Adrenal gland (tissue), 5 donors: ENCODE measurements around the gene MCUR1.

Experiments
- CTCF ChIP-seq, 6 experiments: fragments of 450-650 bp in 4 of 6; fragments of 200-600 bp in 2 of 6; sonication (generic) in 1 of 6; IDR thresholded peaks; 1 replicate in 5 of 6; 2 replicates in 1 of 6; pipeline versions ENCODE4 v1.5.1 to v1.8.0; 2016 to 2021; ENCODE audit warnings: antibody characterized with exemption in 6 of 6, mild to moderate bottlenecking in 2 of 6, moderate library complexity in 1 of 6
- POLR2A ChIP-seq, 2 donors: fragments of 450-650 bp; IDR thresholded peaks; one replicate each; pipeline ENCODE4 v1.6.1; 2017; ENCODE audit warnings: antibody characterized with exemption in 2 of 2, mild to moderate bottlenecking in 2 of 2, moderate library complexity in 1 of 2
- donor health status: DM: no; HTN: no; CAD: no.

GRCh38 chr6:13759025-13759424 is 55.3 kb downstream of the MCUR1 start:
- TF ChIP-seq CTCF (IDR thresholded peaks at IDR 0.05) (no peak), POLR2A (IDR thresholded peaks at IDR 0.05) (no peak)
